RWPE1 (cell line): ENCODE results near the gene CCDC78.

Source experiments
- CTCF ChIA-PET: fragments of 350-600 bp; sonication (Branson Sonifier 250); formaldehyde crosslinking; extraction: SDS; loops from one replicate; lab custom pipeline; 2021; lab: Yijun Ruan, JAX
- POLR2A ChIA-PET: fragments of 400-600 bp; formaldehyde crosslinking; extraction: SDS; loops from one replicate; lab custom pipeline; 2020; ENCODE audit warnings: antibody characterized with exemption; ENCODE audit not compliant: low non-redundant PET; lab: Yijun Ruan, JAX
- DNase-seq: peaks from one replicate; pipeline ENCODE4 v3.0.0; 2012; ENCODE audit warnings: low spot score
- H3K27ac ChIP-seq: fragments of 450-650 bp; 2 replicates; pipeline ENCODE4 v1.5.1; 2017
- TF ChIP-seq, protein P1 (sequence below): fragments of 450-650 bp; conservative IDR thresholded peaks from 2 replicates; pipeline ENCODE4 v1.5.1; 2017; ENCODE audit warnings: low read depth, mild to moderate bottlenecking

CCDC78 gene

DNA sequence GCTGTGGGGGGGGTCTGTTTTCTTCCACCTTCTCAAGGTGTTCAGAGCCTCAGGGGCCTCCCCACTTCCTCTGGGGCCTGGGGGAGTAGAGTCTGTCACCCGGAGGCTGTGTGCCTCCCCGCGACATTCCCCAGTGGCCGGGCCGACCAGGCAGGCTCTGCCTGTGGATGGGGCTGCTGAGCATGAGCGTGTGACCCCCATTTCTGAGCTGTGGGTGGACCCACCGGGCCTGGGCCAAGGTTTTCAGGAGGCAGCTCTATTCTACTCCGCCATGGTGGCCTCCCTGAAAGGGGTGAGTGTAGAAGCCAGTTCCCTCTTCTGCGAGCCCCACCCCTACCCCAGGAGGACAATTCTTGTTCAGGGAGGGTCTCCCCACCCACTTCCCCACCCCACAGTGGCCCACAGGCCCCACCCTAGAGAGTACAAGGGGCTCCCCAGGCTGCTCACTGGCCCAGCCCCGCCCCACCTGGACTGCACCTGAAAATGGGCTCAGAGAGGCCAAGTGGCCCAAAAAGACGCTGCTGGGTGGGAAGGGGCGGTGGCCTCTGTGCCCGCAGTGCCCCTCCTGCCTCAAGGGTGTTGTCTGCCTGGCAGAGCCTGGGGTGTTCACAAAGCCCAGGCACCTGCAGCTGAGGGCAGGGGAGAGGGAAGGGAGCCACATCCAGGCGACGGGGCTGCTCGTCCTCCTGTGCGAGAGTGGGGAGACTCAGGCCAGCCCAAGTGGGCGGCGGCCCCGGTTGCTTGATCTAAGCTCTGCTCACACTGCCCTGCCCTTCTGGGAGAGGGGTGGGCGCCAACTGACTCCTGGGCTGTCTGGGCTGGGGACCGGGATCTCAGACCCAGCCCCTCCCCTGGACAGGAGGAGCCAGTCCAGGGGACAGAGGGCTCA is 35.6 kb upstream of the CCDC78 start:
- DNase-seq, result no peak
- CTCF ChIA-PET, result interaction anchor here (0.5 to 1.1 kb wide), 4 partner anchors 14 to 40 kb away, joined by 3 to 6 read pairs (median 4); no protein-coding TSS in a partner anchor
- TF ChIP-seq, protein P1, sequence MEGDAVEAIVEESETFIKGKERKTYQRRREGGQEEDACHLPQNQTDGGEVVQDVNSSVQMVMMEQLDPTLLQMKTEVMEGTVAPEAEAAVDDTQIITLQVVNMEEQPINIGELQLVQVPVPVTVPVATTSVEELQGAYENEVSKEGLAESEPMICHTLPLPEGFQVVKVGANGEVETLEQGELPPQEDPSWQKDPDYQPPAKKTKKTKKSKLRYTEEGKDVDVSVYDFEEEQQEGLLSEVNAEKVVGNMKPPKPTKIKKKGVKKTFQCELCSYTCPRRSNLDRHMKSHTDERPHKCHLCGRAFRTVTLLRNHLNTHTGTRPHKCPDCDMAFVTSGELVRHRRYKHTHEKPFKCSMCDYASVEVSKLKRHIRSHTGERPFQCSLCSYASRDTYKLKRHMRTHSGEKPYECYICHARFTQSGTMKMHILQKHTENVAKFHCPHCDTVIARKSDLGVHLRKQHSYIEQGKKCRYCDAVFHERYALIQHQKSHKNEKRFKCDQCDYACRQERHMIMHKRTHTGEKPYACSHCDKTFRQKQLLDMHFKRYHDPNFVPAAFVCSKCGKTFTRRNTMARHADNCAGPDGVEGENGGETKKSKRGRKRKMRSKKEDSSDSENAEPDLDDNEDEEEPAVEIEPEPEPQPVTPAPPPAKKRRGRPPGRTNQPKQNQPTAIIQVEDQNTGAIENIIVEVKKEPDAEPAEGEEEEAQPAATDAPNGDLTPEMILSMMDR, result no peak
- POLR2A ChIA-PET, result interaction anchor here (0.8 kb wide), 1 partner anchor 26 kb away, joined by 4 read pairs; the partner anchor contains the start of gene RPUSD1
- peak overlapping the region; percentile 68 for H3K27ac ChIP-seq

GRCh38 chr16:760545-761343 is 34.5 kb upstream of the CCDC78 start, which contains the start of gene MSLN:
MSLN (plus strand) TSS chr16:760734; CDS start chr16:762681, 1,947 bp downstream.
- CTCF ChIA-PET, result interaction anchor here (0.5 to 2.4 kb wide), 7 partner anchors 15 to 393 kb away, joined by 3 to 6 read pairs (median 3); partner anchors contain the start of gene CIAO3
- peak; percentile 78 for DNase-seq
- H3K27ac ChIP-seq, result peak within 1 kb of the TSS; percentile 68
- POLR2A ChIA-PET, result interaction anchor here (0.8 kb wide), 1 partner anchor 27 kb away, joined by 4 read pairs; the partner anchor contains the start of gene RPUSD1
- TF ChIP-seq, protein P1, result no peak

GRCh38 chr16:760065-760464 is 33.8 kb upstream of the CCDC78 start:
- ChIA-PET POLR2A (interaction anchor here (0.6 kb wide), 1 partner anchor 1204 kb away, joined by 3 read pairs; no protein-coding TSS in a partner anchor), CTCF (interaction anchor here (0.8 to 2.4 kb wide), 4 partner anchors 16 to 31 kb away, joined by 3 to 6 read pairs (median 4); partner anchors contain the start of gene CIAO3)
- TF ChIP-seq, protein P1, result no peak
- peak overlapping the region; percentile 68 for H3K27ac ChIP-seq
- no peak for DNase-seq

- ChIA-PET CTCF (interaction anchor here (1.3 to 2.4 kb wide), 2 partner anchors 18 to 26 kb away, joined by 4 to 6 read pairs; partner anchors contain the start of gene CIAO3), POLR2A (interaction anchor here (0.6 kb wide), 1 partner anchor 1204 kb away, joined by 3 read pairs; no protein-coding TSS in a partner anchor)
- TF ChIP-seq, protein P1, result no peak
- H3K27ac ChIP-seq, result peak overlapping the region; percentile 68
- no peak for DNase-seq
Observed at GRCh38 chr16:759110-759910, 33.1 kb upstream of the CCDC78 start.

DNA sequence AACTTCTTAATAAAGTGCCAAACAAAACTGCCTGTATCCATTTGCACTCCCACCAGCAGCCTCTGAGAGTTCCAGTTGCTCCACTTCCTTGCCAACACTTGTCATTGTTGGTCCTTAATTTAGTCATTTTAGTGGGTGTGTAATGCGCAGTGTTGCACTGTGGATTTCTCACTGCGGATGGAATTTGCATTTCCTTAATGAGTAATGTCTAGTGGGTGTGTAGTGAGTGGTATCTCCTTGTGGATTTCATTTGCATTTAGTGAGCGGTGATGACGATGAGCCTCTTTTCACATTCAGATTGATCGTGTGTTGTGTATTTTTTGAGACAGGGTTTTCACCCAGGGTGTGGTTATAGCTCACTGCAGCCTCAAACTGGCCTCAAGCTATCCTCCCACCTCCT is 30.2 kb upstream of the CCDC78 start:
- CTCF ChIA-PET, result no interaction called here
- H3K27ac ChIP-seq, result no peak overlapping the region
- no peak for DNase-seq
- TF ChIP-seq, protein P1, result no peak
- POLR2A ChIA-PET, result no interaction called here
